ENCODE measurements around the gene PLXNA2.

The PLXNA2 gene

GRCh38 chr1:208108213-208108608 lies 136.0 kb downstream of the PLXNA2 start:
- no peak for DNase-seq

- no peak for DNase-seq
Observed at GRCh38 chr1:208107425-208108212, 136.6 kb downstream of the PLXNA2 start.

- no peak for DNase-seq
Observed at GRCh38 chr1:208106218-208106617, 138.0 kb downstream of the PLXNA2 start.

DNA sequence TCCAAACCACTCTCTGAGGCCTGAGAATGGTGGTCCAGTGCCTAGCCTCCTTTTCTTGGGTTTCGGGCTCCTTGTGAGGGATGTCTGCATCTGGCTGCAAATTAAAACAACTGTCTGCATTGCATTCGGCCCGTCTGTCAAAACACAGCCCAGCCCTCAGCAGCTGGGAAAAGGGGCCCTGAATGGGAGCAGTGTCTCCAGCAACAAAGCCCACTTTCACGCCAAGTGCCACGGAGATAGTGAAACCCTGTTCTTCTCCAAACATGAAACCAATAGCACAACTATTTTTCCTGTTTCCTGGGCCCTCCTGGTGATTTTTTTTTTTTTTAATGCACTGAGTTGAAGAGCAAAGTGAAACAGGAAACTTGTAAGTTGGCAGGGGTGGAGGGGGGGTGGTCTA lies 138.4 kb downstream of the PLXNA2 start:
- DNase-seq = no peak

DNA sequence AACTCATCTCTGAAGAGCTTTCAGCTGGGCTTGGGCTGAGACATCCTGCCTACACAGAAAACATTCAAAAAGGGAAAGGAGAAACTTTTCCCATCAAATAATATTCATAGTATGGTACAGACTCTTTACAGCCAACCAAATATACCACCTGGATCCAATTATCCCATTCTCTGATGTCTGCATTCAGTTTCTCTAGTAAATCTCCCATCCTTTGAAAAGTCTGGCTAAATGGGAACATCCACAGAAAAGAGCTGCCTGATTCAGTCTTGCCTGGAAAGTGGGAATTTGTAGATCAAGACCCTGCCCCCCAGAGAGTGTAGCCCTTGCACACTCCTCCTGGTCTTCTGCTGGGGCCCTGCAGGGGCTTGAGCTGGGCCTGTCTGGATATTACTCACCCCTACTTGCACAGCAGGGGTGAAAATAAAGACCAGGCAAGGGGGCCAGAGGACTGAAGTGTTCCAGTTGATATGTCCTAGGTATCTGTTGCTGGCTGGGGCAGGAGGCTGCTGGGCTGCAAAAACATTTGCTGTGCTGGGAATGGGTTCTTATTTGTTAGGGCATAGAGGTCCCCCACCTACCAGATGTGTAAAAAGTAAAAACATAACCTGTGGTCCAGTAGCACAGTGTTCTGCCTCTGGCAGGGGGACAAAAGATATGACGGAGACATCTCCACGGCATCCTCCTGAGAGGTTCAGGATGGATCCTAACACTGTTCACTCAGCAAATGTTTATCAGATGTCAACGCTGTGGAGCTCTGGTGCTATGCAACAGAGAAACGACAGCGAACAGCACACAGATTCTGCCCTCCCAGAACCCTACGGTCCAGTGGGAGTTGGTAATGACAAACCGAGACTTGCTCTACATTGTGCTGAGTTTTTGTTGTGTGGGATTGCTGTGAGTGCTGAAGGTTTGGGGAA lies 140.3 kb downstream of the PLXNA2 start:
- DNase-seq = no peak

GRCh38 chr1:208101661-208102431 lies 142.3 kb downstream of the PLXNA2 start:
- DNase-seq = no peak

GRCh38 chr1:208100906-208101305 lies 143.3 kb downstream of the PLXNA2 start:
- DNase-seq = no peak

GRCh38 chr1:208100106-208100505 lies 144.1 kb downstream of the PLXNA2 start:
- no peak for DNase-seq

DNA sequence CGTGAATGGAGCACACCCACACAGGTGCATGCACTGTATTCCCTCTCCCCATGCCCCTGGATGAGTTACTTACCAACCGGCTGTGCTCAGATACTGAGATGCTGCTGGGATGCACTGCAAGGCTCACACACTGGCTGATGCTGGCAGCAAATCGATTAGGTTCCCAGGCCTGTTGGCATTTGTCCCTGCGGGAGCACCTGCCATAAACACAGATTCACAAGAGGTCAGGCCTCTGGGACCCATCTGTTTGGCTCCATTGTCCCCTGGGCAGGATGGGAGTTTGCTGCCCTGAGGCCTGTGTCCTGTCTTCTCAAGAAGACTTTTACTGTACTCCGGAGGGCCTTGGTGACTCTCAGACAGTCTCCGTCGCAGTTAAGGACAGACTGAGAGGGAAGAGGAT lies 145.4 kb downstream of the PLXNA2 start:
- DNase-seq = no peak

GRCh38 chr1:208093754-208094719 lies 150.1 kb downstream of the PLXNA2 start:
- DNase-seq = peak; percentile 66 to 74

DNA sequence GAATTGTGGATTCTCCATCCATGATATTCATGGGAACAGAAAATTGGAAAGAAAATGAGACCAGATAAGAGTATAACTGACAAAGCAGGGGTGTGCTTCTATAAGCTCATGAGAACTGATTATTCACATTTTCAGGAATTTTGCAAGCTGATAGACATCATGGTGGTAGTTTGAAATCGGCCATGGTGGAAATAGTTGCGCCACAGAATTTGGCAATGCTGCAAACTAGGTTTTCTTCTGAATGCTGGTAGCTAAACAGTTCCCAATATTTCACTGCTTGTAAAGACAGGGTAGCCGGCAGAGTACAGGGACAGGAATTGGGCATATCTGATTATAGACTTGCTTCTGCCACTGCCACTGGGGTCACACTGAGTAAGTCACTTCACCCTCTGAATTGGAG lies 151.1 kb downstream of the PLXNA2 start:
- no peak for DNase-seq

GRCh38 chr1:208090388-208091301 lies 153.5 kb downstream of the PLXNA2 start:
- no peak for DNase-seq

- DNase-seq = no peak
Observed at GRCh38 chr1:208089761-208090370, 154.3 kb downstream of the PLXNA2 start.

DNA sequence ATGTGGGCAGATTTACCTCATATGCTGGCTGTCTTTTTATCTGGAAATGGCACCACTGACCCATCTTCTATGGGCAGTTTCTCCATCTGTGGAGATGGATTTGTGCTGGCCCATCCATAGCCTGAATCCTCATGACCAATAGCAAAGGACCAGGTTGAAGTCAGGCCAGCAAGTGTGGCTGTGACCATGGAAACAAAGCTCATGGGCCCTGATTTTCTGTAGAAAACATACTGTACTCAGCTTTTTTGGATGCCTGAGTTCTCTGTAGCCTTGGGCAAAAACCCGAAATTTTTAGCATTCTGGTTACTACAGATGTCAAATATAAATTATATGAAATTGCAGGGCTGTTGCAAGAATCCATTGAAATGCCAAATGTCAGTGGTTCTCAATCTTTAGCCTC lies 155.0 kb downstream of the PLXNA2 start:
- DNase-seq = no peak

GRCh38 chr1:208088319-208088718 lies 155.9 kb downstream of the PLXNA2 start:
- no peak for DNase-seq

DNA sequence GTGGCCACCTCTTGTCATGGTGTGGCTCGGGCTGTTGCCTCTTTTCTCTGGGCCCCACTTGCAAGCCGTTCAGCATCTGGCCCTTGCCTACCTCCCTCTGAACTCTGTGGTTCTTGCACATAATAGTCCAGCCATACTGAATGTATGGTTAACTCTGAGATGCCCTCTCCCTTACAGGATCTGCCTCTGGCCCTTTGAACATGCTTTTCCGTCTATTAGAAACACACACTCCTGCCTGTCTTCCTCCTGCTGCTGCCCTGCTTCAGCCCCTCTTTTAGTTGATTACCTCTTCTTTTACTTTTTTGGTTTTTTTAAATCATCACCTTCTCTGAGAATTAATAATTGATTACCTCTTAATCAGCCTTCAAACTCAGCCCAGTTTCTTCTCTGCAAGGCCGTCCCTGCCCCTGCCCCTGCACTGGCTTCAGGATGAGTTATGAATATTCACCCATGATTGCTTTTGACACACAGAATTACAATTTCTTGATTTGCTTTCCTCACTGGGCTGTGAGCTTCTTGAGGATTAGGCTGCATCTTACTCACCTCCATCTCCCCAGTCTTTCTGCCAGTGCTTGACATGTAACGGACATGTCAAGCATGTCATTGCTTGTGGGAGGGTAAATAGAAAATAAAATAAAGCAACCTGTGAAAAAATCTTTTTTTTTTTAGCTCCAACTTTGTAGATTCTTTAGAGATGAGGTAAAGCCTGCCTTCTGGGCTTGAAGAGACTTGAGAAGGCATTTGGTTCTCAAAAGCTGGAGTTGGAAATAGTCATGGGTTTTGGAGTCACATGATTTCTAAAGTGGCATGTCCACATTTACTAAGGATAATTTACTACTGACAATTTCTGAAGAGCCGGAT lies 158.3 kb downstream of the PLXNA2 start:
- DNase-seq = no peak

DNA sequence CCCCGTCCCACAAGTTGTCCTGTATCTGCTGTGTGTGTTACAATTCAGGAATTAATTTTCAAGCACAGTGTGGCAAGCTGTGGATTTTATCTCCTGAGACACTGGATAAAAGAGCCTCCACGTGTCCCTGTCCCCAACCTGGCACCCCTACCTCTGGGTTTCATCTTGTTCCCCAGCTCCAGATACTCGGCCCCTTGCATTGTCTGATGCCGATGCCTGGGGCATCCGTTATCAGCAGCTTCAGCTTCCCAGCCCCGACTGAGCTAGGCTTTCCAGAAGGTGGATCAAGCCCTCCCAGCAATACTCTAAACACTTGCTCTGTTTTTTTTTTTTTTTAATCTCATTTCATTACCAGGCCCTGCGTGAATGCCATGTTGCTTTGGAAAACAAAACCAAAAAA lies 159.4 kb downstream of the PLXNA2 start:
- DNase-seq = no peak

DNA sequence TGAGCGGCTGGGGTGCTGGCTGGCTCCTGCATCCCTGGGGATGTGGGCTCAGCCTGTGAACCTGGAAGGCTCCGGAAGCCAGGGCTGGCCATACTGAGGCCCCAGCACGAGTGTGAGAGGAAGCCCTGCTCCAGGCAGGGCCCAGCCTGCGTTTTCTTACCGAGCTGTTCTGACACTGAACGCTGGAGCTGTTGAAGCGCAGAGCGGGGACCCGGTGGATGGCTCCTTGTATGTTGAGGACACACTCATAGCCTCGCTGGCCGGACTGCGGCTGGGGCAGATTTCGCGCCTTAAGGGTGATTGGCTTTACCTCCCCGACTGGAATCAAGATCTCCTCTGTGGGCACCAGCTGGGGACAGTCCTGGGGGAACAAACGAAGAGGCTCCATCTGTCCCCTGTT lies 160.0 kb downstream of the PLXNA2 start:
- DNase-seq = no peak

- no peak for DNase-seq
Observed at GRCh38 chr1:208083715-208084085, 160.5 kb downstream of the PLXNA2 start.

All from stimulated activated CD4-positive, alpha-beta T cell treated with anti-CD3 and anti-CD28 coated beads, Interleukin-2, amount 100 ng/mL, for 24 hours (primary cell).